CD14-positive monocyte (primary cell): ENCODE results near the gene PDE1A. TPM values are rescaled to one million over a fixed set of nuclear protein-coding genes. Genes with fewer than 3 reads are reported as not detected.

ENCODE experiments used
- DNase-seq, 3 donors: peaks; one replicate each; pipeline ENCODE4 v3.0.0-alpha.2; 2011 to 2022
- H2AFZ ChIP-seq: 2 replicates; pipeline ENCODE4 v1.6.0; 2012; ENCODE audit warnings: mild to moderate bottlenecking, low read depth, low read length, inconsistent platforms; ENCODE audit not compliant: insufficient read depth, poor library complexity, severe bottlenecking
- H3K27ac ChIP-seq, 2 donors: 1 replicate in 1 of 2; 2 replicates in 1 of 2; pipeline ENCODE4 v1.5.1; 2012 to 2013; ENCODE audit warnings: low read length in 2 of 2, control low read depth in 1 of 2, inconsistent platforms in 1 of 2, low read depth in 1 of 2, mild to moderate bottlenecking in 1 of 2
- H3K27me3 ChIP-seq, 2 donors: one replicate each; pipeline versions ENCODE4 v1.6.0 to v1.6.1; 2011 to 2013; ENCODE audit warnings: low read length in 2 of 2; ENCODE audit not compliant: control insufficient read depth in 2 of 2, insufficient read depth in 2 of 2
- H3K36me3 ChIP-seq, 2 donors: replicated peaks in 1 of 2; 1 replicate in 1 of 2; 2 replicates in 1 of 2; pipeline versions ENCODE4 v1.5.1 to v1.6.1; 2012 to 2013; ENCODE audit warnings: low read length in 2 of 2, control low read depth in 1 of 2, inconsistent platforms in 1 of 2, mild to moderate bottlenecking in 1 of 2; ENCODE audit not compliant: insufficient read depth in 2 of 2, control insufficient read depth in 1 of 2
- H3K4me1 ChIP-seq, 2 donors: 1 replicate in 1 of 2; 2 replicates in 1 of 2; pipeline versions ENCODE4 v1.5.1 to v1.6.1; 2012 to 2013; ENCODE audit warnings: low read length in 2 of 2, control low read depth in 1 of 2, inconsistent platforms in 1 of 2, mild to moderate bottlenecking in 1 of 2, moderate library complexity in 1 of 2; ENCODE audit not compliant: insufficient read depth in 2 of 2, control insufficient read depth in 1 of 2
- H3K4me2 ChIP-seq: replicated peaks from 2 replicates; pipeline ENCODE3; 2012; ENCODE audit warnings: low read length, moderate library complexity, mild to moderate bottlenecking; ENCODE audit not compliant: poor library complexity, severe bottlenecking; ENCODE audit errors: extremely low read depth
- H3K4me3 ChIP-seq, 3 experiments: fragments of 200-600 bp in 1 of 3; sonication (generic) in 1 of 3; replicated peaks in 1 of 3; 1 replicate in 2 of 3; 2 replicates in 1 of 3; pipeline ENCODE4 v1.5.1; 2011 to 2013; ENCODE audit warnings: low read length in 3 of 3, mild to moderate bottlenecking in 3 of 3, control low read depth in 2 of 3, low read depth in 2 of 3, inconsistent platforms in 1 of 3, moderate library complexity in 1 of 3
- H3K79me2 ChIP-seq: 2 replicates; pipeline ENCODE4 v1.6.0; 2012; ENCODE audit warnings: mild to moderate bottlenecking, control low read depth, inconsistent platforms, low read length, moderate library complexity; ENCODE audit not compliant: insufficient read depth
- H3K9ac ChIP-seq: 2 replicates; pipeline ENCODE4 v1.6.0; 2017; ENCODE audit warnings: low read length, mild to moderate bottlenecking; ENCODE audit not compliant: insufficient read depth, poor library complexity, severe bottlenecking
- H3K9me3 ChIP-seq, 2 donors: replicated peaks in 1 of 2; 1 replicate in 1 of 2; 2 replicates in 1 of 2; pipeline versions ENCODE4 v1.5.1 to v1.6.1; 2012 to 2013; ENCODE audit warnings: low read length in 2 of 2, control low read depth in 1 of 2; ENCODE audit not compliant: control insufficient read depth in 1 of 2, insufficient read depth in 1 of 2
- H4K20me1 ChIP-seq: 2 replicates; pipeline ENCODE4 v1.6.0; 2012; ENCODE audit warnings: mild to moderate bottlenecking, low read length, control low read depth, moderate library complexity; ENCODE audit not compliant: insufficient read depth
- H3K27ac Mint-ChIP-seq, 7 donors: one replicate each; pipeline ENCODE4 v1.8.0; 2020; ENCODE audit warnings: mild to moderate bottlenecking in 7 of 7, mixed read lengths in 7 of 7, moderate library complexity in 6 of 7, inconsistent platforms in 2 of 7
- H3K27me3 Mint-ChIP-seq, 3 donors: one replicate each; pipeline ENCODE4 v1.8.0; 2021 to 2022; ENCODE audit warnings: low read depth in 3 of 3, mild to moderate bottlenecking in 3 of 3, mixed read lengths in 3 of 3, moderate library complexity in 3 of 3, inconsistent platforms in 1 of 3
- H3K36me3 Mint-ChIP-seq, 2 donors: one replicate each; pipeline ENCODE4 v1.8.0; 2020; ENCODE audit warnings: mixed read lengths in 2 of 2, inconsistent platforms in 1 of 2, mild to moderate bottlenecking in 1 of 2
- H3K4me1 Mint-ChIP-seq: one replicate; pipeline ENCODE4 v1.8.0; 2020; ENCODE audit warnings: mild to moderate bottlenecking, mixed read lengths
- H3K4me3 Mint-ChIP-seq, 2 donors: one replicate each; pipeline ENCODE4 v1.8.0; 2020; ENCODE audit warnings: mild to moderate bottlenecking in 2 of 2, mixed read lengths in 2 of 2, moderate library complexity in 1 of 2
- H3K9me3 Mint-ChIP-seq, 7 donors: one replicate each; pipeline ENCODE4 v1.8.0; 2020 to 2022; ENCODE audit warnings: mixed read lengths in 7 of 7, mild to moderate bottlenecking in 6 of 7, moderate library complexity in 6 of 7, inconsistent platforms in 2 of 7
- WGBS: methylation state at CpG from one replicate; pipeline ENCODE4 v1.1.5; 2013; ENCODE audit warnings: missing lambda C conversion rate; ENCODE audit not compliant: insufficient coverage; 5-methylcytosine and 5-hydroxymethylcytosine counted together
- intact Hi-C, 2 donors: fragments of 100-400 bp; cut with micrococcal nuclease; formaldehyde crosslinking; loops; one replicate each; pipeline versions ENCODE4 v1.15.0 to v1.15.1; 2023
- polyA plus RNA-seq, 3 donors: library from polyadenylated mRNA; depleted of rRNA in 1 of 3; unstranded in 2 of 3; stranded (reverse) in 1 of 3; fragments of 300-500 nt in 2 of 3; fragments of >200 nt in 1 of 3; fragmentation: Illumina TruSeq in 2 of 3; gene quantifications; 1 replicate in 2 of 3; 2 replicates in 1 of 3; pipeline ENCODE4 v1.2.3, GENCODE V29; 2012 to 2021
- TF ChIP-seq, protein P1 (sequence below): fragments of 200-600 bp; IDR thresholded peaks from one replicate; pipeline ENCODE4 v1.8.0; 2022; ENCODE audit warnings: antibody characterized with exemption, mild to moderate bottlenecking

PDE1A gene
- polyA plus RNA-seq, 3 donors: not detected

DNA sequence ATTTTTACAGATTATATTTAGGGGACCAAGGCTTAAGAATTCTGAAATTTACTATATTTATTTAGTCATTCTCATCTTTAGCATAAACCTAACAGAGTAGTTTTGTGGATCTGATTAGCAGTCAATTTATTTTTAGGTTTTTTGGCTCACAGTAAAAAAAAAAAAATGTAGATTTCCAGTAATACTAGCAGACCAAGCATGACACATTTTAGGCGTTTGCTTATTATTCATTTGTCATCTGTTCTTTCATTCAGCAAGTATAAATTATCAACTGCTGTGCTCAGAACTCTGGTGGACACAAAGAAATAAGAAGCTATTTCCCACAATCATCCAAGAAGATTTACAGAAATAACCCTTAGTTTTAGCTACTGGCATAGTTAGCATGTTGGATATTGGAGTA lies 20.6 kb downstream of the PDE1A start:
- no peak for DNase-seq
- no peaks in the 10 kb centered on the region for H3K27me3 Mint-ChIP-seq
- H3K36me3 Mint-ChIP-seq: no peaks in the 10 kb centered on the region
- H3K79me2 ChIP-seq: no peaks in the 10 kb centered on the region
- no peaks in the 10 kb centered on the region for H3K36me3 ChIP-seq
- no peak overlapping the region for H3K4me3 ChIP-seq
- H3K27ac ChIP-seq: no peak overlapping the region
- H3K9me3 Mint-ChIP-seq: peaks cover 0 to 8% (median 2%) of the 10 kb centered on the region in 7 donors
- intact Hi-C loops: no loop called here
- H4K20me1 ChIP-seq: no peaks in the 10 kb centered on the region
- TF ChIP-seq, protein P1, sequence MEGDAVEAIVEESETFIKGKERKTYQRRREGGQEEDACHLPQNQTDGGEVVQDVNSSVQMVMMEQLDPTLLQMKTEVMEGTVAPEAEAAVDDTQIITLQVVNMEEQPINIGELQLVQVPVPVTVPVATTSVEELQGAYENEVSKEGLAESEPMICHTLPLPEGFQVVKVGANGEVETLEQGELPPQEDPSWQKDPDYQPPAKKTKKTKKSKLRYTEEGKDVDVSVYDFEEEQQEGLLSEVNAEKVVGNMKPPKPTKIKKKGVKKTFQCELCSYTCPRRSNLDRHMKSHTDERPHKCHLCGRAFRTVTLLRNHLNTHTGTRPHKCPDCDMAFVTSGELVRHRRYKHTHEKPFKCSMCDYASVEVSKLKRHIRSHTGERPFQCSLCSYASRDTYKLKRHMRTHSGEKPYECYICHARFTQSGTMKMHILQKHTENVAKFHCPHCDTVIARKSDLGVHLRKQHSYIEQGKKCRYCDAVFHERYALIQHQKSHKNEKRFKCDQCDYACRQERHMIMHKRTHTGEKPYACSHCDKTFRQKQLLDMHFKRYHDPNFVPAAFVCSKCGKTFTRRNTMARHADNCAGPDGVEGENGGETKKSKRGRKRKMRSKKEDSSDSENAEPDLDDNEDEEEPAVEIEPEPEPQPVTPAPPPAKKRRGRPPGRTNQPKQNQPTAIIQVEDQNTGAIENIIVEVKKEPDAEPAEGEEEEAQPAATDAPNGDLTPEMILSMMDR: no peak
- H3K4me3 Mint-ChIP-seq: no peak overlapping the region
- H3K4me1 ChIP-seq: no peaks in the 10 kb centered on the region
- WGBS: no CpG with 5 or more reads among the region's 1 CpG
- no peak overlapping the region for H3K27ac Mint-ChIP-seq
- H3K9me3 ChIP-seq: no peaks in the 10 kb centered on the region
- no peak overlapping the region for H3K9ac ChIP-seq
- H2AFZ ChIP-seq: no peak overlapping the region
- no peak overlapping the region for H3K4me2 ChIP-seq
- H3K27me3 ChIP-seq: no peaks in the 10 kb centered on the region
- no peaks in the 10 kb centered on the region for H3K4me1 Mint-ChIP-seq

DNA sequence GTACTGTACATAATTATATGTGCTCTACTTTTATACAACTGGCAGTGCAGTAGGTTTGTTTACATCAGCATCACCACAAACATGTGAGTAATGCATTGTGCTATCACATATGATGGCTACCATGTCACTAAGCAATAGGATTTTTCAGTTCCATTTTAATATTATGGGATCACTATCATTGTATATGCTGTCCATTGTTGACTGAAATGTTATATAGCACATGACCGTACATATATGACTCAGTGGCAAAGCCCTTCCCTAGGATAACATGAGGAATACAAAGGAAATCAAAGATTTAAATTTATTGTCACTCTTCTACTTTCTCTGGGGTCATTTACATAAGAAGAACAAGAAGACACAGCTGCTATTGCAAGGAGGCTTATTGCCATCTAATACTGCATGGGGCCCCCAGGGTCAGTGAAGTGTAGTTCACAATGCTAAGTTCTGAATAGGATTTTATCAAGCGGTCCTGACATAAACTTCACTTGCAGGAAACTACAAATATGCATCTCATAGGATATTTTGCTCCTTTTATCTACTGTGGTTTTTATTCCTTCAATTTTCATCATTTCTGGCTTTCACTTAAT lies 21.8 kb downstream of the PDE1A start:
- Histone ChIP-seq H2AFZ (no peak overlapping the region), H3K4me3 (no peak overlapping the region), H3K9ac (no peak overlapping the region), H3K27me3 (no peaks in the 10 kb centered on the region), H3K4me1 (no peaks in the 10 kb centered on the region), H3K36me3 (no peaks in the 10 kb centered on the region), H4K20me1 (no peaks in the 10 kb centered on the region), H3K27ac (no peak overlapping the region), H3K4me2 (no peak overlapping the region), H3K79me2 (no peaks in the 10 kb centered on the region), H3K9me3 (no peaks in the 10 kb centered on the region)
- Mint-ChIP-seq H3K9me3 (peaks cover 0 to 8% (median 2%) of the 10 kb centered on the region in 7 donors), H3K4me3 (no peak overlapping the region), H3K27me3 (no peaks in the 10 kb centered on the region), H3K27ac (no peak overlapping the region), H3K4me1 (no peaks in the 10 kb centered on the region), H3K36me3 (no peaks in the 10 kb centered on the region)
- intact Hi-C loops: no loop called here
- TF ChIP-seq, protein P1: no peak
- DNase-seq: no peak
- no CpG with 5 or more reads among the region's 2 CpGs for WGBS
